Adrenal gland (tissue), 12 donors: ENCODE data around the gene TMED4. TPM values are rescaled to one million over a fixed set of nuclear protein-coding genes. Genes with fewer than 3 reads are reported as not detected.

Experiments
- DNase-seq, 7 donors: peaks; one replicate each; pipeline ENCODE4 v3.0.0-alpha.2; 2019 to 2020
- H3K27ac ChIP-seq, 5 donors: fragments of 200-600 bp; sonication (generic) in 4 of 5; 1 replicate in 3 of 5; 2 replicates in 2 of 5; pipeline versions ENCODE4 v1.5.1 to v1.8.0; 2016 to 2020; ENCODE audit warnings: mild to moderate bottlenecking in 1 of 5
- H3K27me3 ChIP-seq: fragments of 200-600 bp; 2 replicates; pipeline ENCODE4 v1.8.0; 2021
- H3K36me3 ChIP-seq, 2 donors: fragments of 200-600 bp; replicated peaks in 1 of 2; 1 replicate in 1 of 2; 2 replicates in 1 of 2; pipeline versions ENCODE4 v1.5.1 to v1.8.0; 2018 to 2022
- H3K4me1 ChIP-seq, 2 donors: fragments of 200-600 bp; replicated peaks in 1 of 2; 1 replicate in 1 of 2; 2 replicates in 1 of 2; pipeline versions ENCODE4 v1.5.1 to v1.8.0; 2018 to 2021
- H3K4me3 ChIP-seq, 4 donors: fragments of 200-600 bp; sonication (generic) in 3 of 4; one replicate each; pipeline ENCODE4 v1.5.1; 2016 to 2018
- H3K9me3 ChIP-seq, 3 donors: fragments of 200-600 bp; sonication (generic) in 1 of 3; replicated peaks in 1 of 3; 1 replicate in 2 of 3; 2 replicates in 1 of 3; pipeline versions ENCODE4 v1.5.1 to v1.8.0; 2016 to 2021
- CTCF ChIP-seq, 6 experiments: fragments of 450-650 bp in 4 of 6; fragments of 200-600 bp in 2 of 6; sonication (generic) in 1 of 6; IDR thresholded peaks; 1 replicate in 5 of 6; 2 replicates in 1 of 6; pipeline versions ENCODE4 v1.5.1 to v1.8.0; 2016 to 2021; ENCODE audit warnings: antibody characterized with exemption in 6 of 6, mild to moderate bottlenecking in 2 of 6, moderate library complexity in 1 of 6
- POLR2A ChIP-seq, 2 donors: fragments of 450-650 bp; IDR thresholded peaks; one replicate each; pipeline ENCODE4 v1.6.1; 2017; ENCODE audit warnings: antibody characterized with exemption in 2 of 2, mild to moderate bottlenecking in 2 of 2, moderate library complexity in 1 of 2
- WGBS, 4 donors: extraction: QIAGEN DNeasy Blood & Tissue Kit in 2 of 4; methylation state at CpG; one replicate each; pipeline versions ENCODE4 v1.1.5 to v1.1.7; 2013 to 2017; 5-methylcytosine and 5-hydroxymethylcytosine counted together
- intact Hi-C, 2 donors: fragments of 100-400 bp; cut with DNase I; formaldehyde crosslinking; loops; one replicate each; pipeline versions ENCODE4 v1.14.1 to v1.15.0; 2022 to 2023
- polyA plus RNA-seq, 3 donors: library from polyadenylated mRNA; stranded (reverse); fragments of 200-250 nt in 2 of 3; fragments of 350-450 nt in 1 of 3; fragmentation: Illumina TruSeq in 1 of 3; extraction: RNeasy Lipid Tissue Mini Kit (QIAGEN cat#74804) in 1 of 3; gene quantifications; one replicate each; pipeline ENCODE4 v1.2.3, GENCODE V29; 2013 to 2014
- total RNA-seq, 9 donors: library from RNA; depleted of rRNA in 4 of 9; stranded (reverse); fragments of >200 nt in 4 of 9; fragments of 120-200 nt in 1 of 9; fragmentation: NEBNext Ultra II Directional in 1 of 9; extraction: Animal tissue kit (Norgen Biotek cat#: 25700) in 1 of 9; gene quantifications; one replicate each; pipeline versions ENCODE4 v1.1.0 to v1.2.4, GENCODE V29; 2013 to 2023
- donor health status: healthy with polysubstance abuse.
- donor health status: Bipolar disorder and iron deficiency.
- donor health status: DM: yes; HTN: yes; CAD: no.
- donor health status: DM: no; HTN: no; CAD: no.
- donor health status: DM: no; HTN: no; CAD: no.
- donor health status: DM: yes; HTN: yes; CAD: no.

The TMED4 gene
- total and polyA plus RNA-seq, 12 donors = 45.2 to 189 (median 112) TPM

- DNase-seq = peak; percentile 99 to 100 (median 99)
- TF ChIP-seq POLR2A (IDR thresholded peaks at IDR 0.05) = peak; percentile 85 to 94
- peak in 1 of 6 experiments; percentile 16 for TF ChIP-seq CTCF (IDR thresholded peaks at IDR 0.05)
Observed at GRCh38 chr7:44606341-44607140, 24.5 kb upstream of the TMED4 start, which contains the start of gene OGDH. OGDH (plus strand) TSS chr7:44606627; CDS start chr7:44624344, 17,717 bp downstream.

GRCh38 chr7:44604941-44605340, 22.9 kb upstream of the TMED4 start:
- intact Hi-C loops = no loop called here
- no peak for TF ChIP-seq CTCF (IDR thresholded peaks at IDR 0.05)
- Histone ChIP-seq H3K4me3 (no peak overlapping the region), H3K27ac (no peak overlapping the region), H3K9me3 (no peaks in the 10 kb centered on the region), H3K27me3 (no peaks in the 10 kb centered on the region), H3K36me3 (no peaks in the 10 kb centered on the region), H3K4me1 (peaks cover 7 to 18% of the 10 kb centered on the region in 2 donors)
- WGBS, 4 donors = 77 to 92% (median 83%) methylated on average over 2 of the region's 2 CpGs
- no peak for DNase-seq

More at GRCh38 chr7:44606341-44607140, 24.5 kb upstream of the TMED4 start, which contains the start of gene OGDH:
- Histone ChIP-seq H3K27me3 (no peaks in the 10 kb centered on the region), H3K27ac (peak within 1 kb of the TSS; percentile 93 to 99 (median 98)), H3K4me3 (peak within 1 kb of the TSS; percentile 13 to 93 (median 86)), H3K4me1 (peaks cover 7 to 18% of the 10 kb centered on the region in 2 donors), H3K9me3 (no peaks in the 10 kb centered on the region), H3K36me3 (no peaks in the 10 kb centered on the region)
- intact Hi-C loops = no loop called here
- WGBS, 4 donors = 0% methylated on average over 16 to 93 of the region's 93 CpGs

GRCh38 chr7:44603193-44603592, 21.2 kb upstream of the TMED4 start:
- H3K27ac ChIP-seq = no peak overlapping the region
- H3K27me3 ChIP-seq = no peaks in the 10 kb centered on the region
- no peaks in the 10 kb centered on the region for H3K9me3 ChIP-seq
- H3K36me3 ChIP-seq = no peaks in the 10 kb centered on the region
- intact Hi-C loops = no loop called here
- H3K4me3 ChIP-seq = no peak overlapping the region
- DNase-seq = no peak
- peaks cover 7 to 14% of the 10 kb centered on the region in 2 donors for H3K4me1 ChIP-seq
- WGBS, 4 donors = 74 to 84% (median 76%) methylated on average over 6 of the region's 6 CpGs
- no peak for TF ChIP-seq CTCF (IDR thresholded peaks at IDR 0.05)
- TF ChIP-seq POLR2A (IDR thresholded peaks at IDR 0.05) = no peak

GRCh38 chr7:44602576-44602910, 20.5 kb upstream of the TMED4 start:
- intact Hi-C loops = no loop called here
- no peak for TF ChIP-seq CTCF (IDR thresholded peaks at IDR 0.05)
- no peak for TF ChIP-seq POLR2A (IDR thresholded peaks at IDR 0.05)
- WGBS, 4 donors = 55 to 77% (median 68%) methylated on average over 1 of the region's 1 CpG

More at GRCh38 chr7:44602576-44602910, 20.5 kb upstream of the TMED4 start:
- Histone ChIP-seq H3K36me3 (no peaks in the 10 kb centered on the region), H3K27me3 (no peaks in the 10 kb centered on the region), H3K9me3 (no peaks in the 10 kb centered on the region), H3K27ac (no peak overlapping the region), H3K4me3 (no peak overlapping the region), H3K4me1 (peaks cover 5 to 10% of the 10 kb centered on the region in 2 donors)
- DNase-seq = no peak
